Measurements from ENCODE around the gene CD300LF. TPM values are rescaled to one million over a fixed set of nuclear protein-coding genes. Genes with fewer than 3 reads are reported as not detected.

Gene CD300LF
- total RNA-seq, 1 donor from 2014 or later: 2.5 TPM

- DNase-seq (ENCODE audit: low spot score): no peak
- intact Hi-C loops (cut with DNase I): no loop called here
- no peak for ATAC-seq
Observed at GRCh38 chr17:74733365-74734122, 20.8 kb upstream of the CD300LF start.

GRCh38 chr17:74732042-74732867, 19.5 kb upstream of the CD300LF start:
- intact Hi-C loops (cut with DNase I): no loop called here
- DNase-seq (ENCODE audit: low spot score) (no peak), ATAC-seq (no peak)

- intact Hi-C loops (cut with DNase I): no loop called here
- no peak for ATAC-seq
- no peak for DNase-seq (ENCODE audit: low spot score)
Observed at GRCh38 chr17:74731347-74731605, 18.6 kb upstream of the CD300LF start.

- ATAC-seq (no peak), DNase-seq (ENCODE audit: low spot score) (no peak)
- intact Hi-C loops (cut with DNase I): no loop called here
Observed at GRCh38 chr17:74730491-74731346, 18.0 kb upstream of the CD300LF start.

- DNase-seq (ENCODE audit: low spot score) (no peak), ATAC-seq (no peak)
- intact Hi-C loops (cut with DNase I): no loop called here
Observed at GRCh38 chr17:74729866-74730265, 17.1 kb upstream of the CD300LF start.

GRCh38 chr17:74729368-74729767, 16.6 kb upstream of the CD300LF start:
- intact Hi-C loops (cut with DNase I): no loop called here
- DNase-seq (ENCODE audit: low spot score): no peak
- no peak for ATAC-seq

GRCh38 chr17:74728702-74729075, 16.0 kb upstream of the CD300LF start:
- no peak for ATAC-seq
- intact Hi-C loops (cut with DNase I): no loop called here
- DNase-seq (ENCODE audit: low spot score): no peak

- DNase-seq (ENCODE audit: low spot score) (no peak), ATAC-seq (no peak)
- intact Hi-C loops (cut with DNase I): no loop called here
Observed at GRCh38 chr17:74728033-74728701, 15.4 kb upstream of the CD300LF start.

- intact Hi-C loops (cut with DNase I): no loop called here
Observed at GRCh38 chr17:74725111-74725510, 12.4 kb upstream of the CD300LF start.

GRCh38 chr17:74723891-74724290, 11.2 kb upstream of the CD300LF start:
- no peak for ATAC-seq
- no peak for DNase-seq (ENCODE audit: low spot score)
- intact Hi-C loops (cut with DNase I): no loop called here

More at GRCh38 chr17:74725111-74725510, 12.4 kb upstream of the CD300LF start:
- DNase-seq (ENCODE audit: low spot score): no peak
- no peak for ATAC-seq

- ATAC-seq (no peak), DNase-seq (ENCODE audit: low spot score) (no peak)
- intact Hi-C loops (cut with DNase I): no loop called here
Observed at GRCh38 chr17:74722782-74723181, 10.1 kb upstream of the CD300LF start.

- intact Hi-C loops (cut with DNase I): no loop called here
- ATAC-seq: no peak
- DNase-seq (ENCODE audit: low spot score): no peak
Observed at GRCh38 chr17:74720506-74720905, 7.8 kb upstream of the CD300LF start.

- DNase-seq (ENCODE audit: low spot score) (no peak), ATAC-seq (no peak)
- intact Hi-C loops (cut with DNase I): no loop called here
Observed at GRCh38 chr17:74715144-74715543, 2.4 kb upstream of the CD300LF start.

GRCh38 chr17:74713171-74713755, 540 bp upstream of the CD300LF start:
- ATAC-seq (no peak), DNase-seq (ENCODE audit: low spot score) (no peak)
- intact Hi-C loops (cut with DNase I): no loop called here

GRCh38 chr17:74712301-74712700, 422 bp downstream of the CD300LF start:
- intact Hi-C loops (cut with DNase I): no loop called here
- no peak for ATAC-seq
- no peak for DNase-seq (ENCODE audit: low spot score)

GRCh38 chr17:74711058-74711824, 1.5 kb downstream of the CD300LF start:
- DNase-seq (ENCODE audit: low spot score): no peak
- intact Hi-C loops (cut with DNase I): no loop called here
- ATAC-seq: no peak

- DNase-seq (ENCODE audit: low spot score) (no peak), ATAC-seq (no peak)
- intact Hi-C loops (cut with DNase I): no loop called here
Observed at GRCh38 chr17:74704544-74704943, 8.2 kb downstream of the CD300LF start.

GRCh38 chr17:74703311-74703710, 9.4 kb downstream of the CD300LF start:
- ATAC-seq (no peak), DNase-seq (ENCODE audit: low spot score) (no peak)
- intact Hi-C loops (cut with DNase I): no loop called here
